Upper lobe of left lung (tissue), 4 donors: ENCODE data around the gene HCFC1.

Experiments used
- EP300 ChIP-seq, 4 donors: sonication (generic); formaldehyde crosslinking; IDR thresholded peaks; one replicate each; pipeline ENCODE4 v1.5.1; 2017; ENCODE audit warnings: antibody characterized with exemption in 4 of 4, control low read depth in 2 of 4
- POLR2A ChIP-seq, 4 donors: fragments of 450-650 bp; IDR thresholded peaks; one replicate each; pipeline ENCODE4 v1.5.1; 2016 to 2017; ENCODE audit warnings: antibody characterized with exemption in 4 of 4, mild to moderate bottlenecking in 2 of 4

- peak in 1 of 4 donors; percentile 9 for TF ChIP-seq EP300 (IDR thresholded peaks at IDR 0.05)
- TF ChIP-seq POLR2A (IDR thresholded peaks at IDR 0.05), result peak in 1 of 4 donors; percentile 53
These were observed 44.6 kb downstream of the HCFC1 start for GRCh38 chrX:153926858-153927671.
